Body of pancreas (tissue), 4 donors: Measurements from ENCODE around the gene ABCF1.

Experiments used
- POLR2A ChIP-seq, 3 donors: fragments of 450-650 bp; IDR thresholded peaks; one replicate each; pipeline ENCODE4 v1.6.1; 2016; ENCODE audit warnings: antibody characterized with exemption in 3 of 3, mild to moderate bottlenecking in 2 of 3
- TF ChIP-seq, protein P1 (sequence below), 7 experiments: fragments of 450-650 bp in 4 of 7; fragments of 200-600 bp in 3 of 7; sonication (generic) in 3 of 7; IDR thresholded peaks; one replicate each; pipeline ENCODE4 v1.5.1; 2016 to 2019; ENCODE audit warnings: antibody characterized with exemption in 7 of 7

GRCh38 chr6:30548375-30548774 lies 22.9 kb upstream of the ABCF1 start:
- TF ChIP-seq, protein P1, sequence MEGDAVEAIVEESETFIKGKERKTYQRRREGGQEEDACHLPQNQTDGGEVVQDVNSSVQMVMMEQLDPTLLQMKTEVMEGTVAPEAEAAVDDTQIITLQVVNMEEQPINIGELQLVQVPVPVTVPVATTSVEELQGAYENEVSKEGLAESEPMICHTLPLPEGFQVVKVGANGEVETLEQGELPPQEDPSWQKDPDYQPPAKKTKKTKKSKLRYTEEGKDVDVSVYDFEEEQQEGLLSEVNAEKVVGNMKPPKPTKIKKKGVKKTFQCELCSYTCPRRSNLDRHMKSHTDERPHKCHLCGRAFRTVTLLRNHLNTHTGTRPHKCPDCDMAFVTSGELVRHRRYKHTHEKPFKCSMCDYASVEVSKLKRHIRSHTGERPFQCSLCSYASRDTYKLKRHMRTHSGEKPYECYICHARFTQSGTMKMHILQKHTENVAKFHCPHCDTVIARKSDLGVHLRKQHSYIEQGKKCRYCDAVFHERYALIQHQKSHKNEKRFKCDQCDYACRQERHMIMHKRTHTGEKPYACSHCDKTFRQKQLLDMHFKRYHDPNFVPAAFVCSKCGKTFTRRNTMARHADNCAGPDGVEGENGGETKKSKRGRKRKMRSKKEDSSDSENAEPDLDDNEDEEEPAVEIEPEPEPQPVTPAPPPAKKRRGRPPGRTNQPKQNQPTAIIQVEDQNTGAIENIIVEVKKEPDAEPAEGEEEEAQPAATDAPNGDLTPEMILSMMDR (IDR thresholded peaks at IDR 0.05), result no peak
- TF ChIP-seq POLR2A (IDR thresholded peaks at IDR 0.05), result no peak
